Lung (tissue), 12 donors: ENCODE data around the gene CEP68. TPM values are rescaled to one million over a fixed set of nuclear protein-coding genes. Genes with fewer than 3 reads are reported as not detected.

Source experiments
- ATAC-seq: fragments of 200-7000 bp; cut with Tn5 transposase; one replicate; pipeline ENCODE4 v1.9.1; 2020; ENCODE audit warnings: moderate number of reproducible peaks; ENCODE audit not compliant: insufficient read depth, low FRiP score
- DNase-seq, 3 donors: peaks; one replicate each; pipeline ENCODE4 v3.0.0-alpha.2; 2013 to 2017
- H3K27ac ChIP-seq, 2 donors: one replicate each; pipeline ENCODE4 v1.5.1; 2013; ENCODE audit warnings: mild to moderate bottlenecking in 2 of 2, moderate library complexity in 2 of 2, control low read depth in 1 of 2, inconsistent platforms in 1 of 2, low read depth in 1 of 2, low read length in 1 of 2
- H3K27me3 ChIP-seq, 3 donors: one replicate each; pipeline ENCODE4 v1.5.1; 2013; ENCODE audit warnings: low read length in 2 of 3; ENCODE audit not compliant: control insufficient read depth in 3 of 3, insufficient read depth in 3 of 3
- H3K36me3 ChIP-seq, 4 donors: one replicate each; pipeline ENCODE4 v1.5.1; 2013; ENCODE audit warnings: low read length in 4 of 4, mild to moderate bottlenecking in 1 of 4, moderate library complexity in 1 of 4; ENCODE audit not compliant: control insufficient read depth in 4 of 4, insufficient read depth in 4 of 4
- H3K4me1 ChIP-seq, 5 donors: one replicate each; pipeline ENCODE4 v1.5.1; 2013; ENCODE audit warnings: low read length in 5 of 5, mild to moderate bottlenecking in 2 of 5, moderate library complexity in 1 of 5; ENCODE audit not compliant: control insufficient read depth in 5 of 5, insufficient read depth in 5 of 5
- H3K4me3 ChIP-seq: one replicate; pipeline ENCODE4 v1.5.1; 2013; ENCODE audit warnings: mild to moderate bottlenecking, control low read depth, moderate library complexity
- H3K9ac ChIP-seq, 2 donors: one replicate each; pipeline ENCODE4 v1.5.1; 2013; ENCODE audit warnings: low read length in 2 of 2, control low read depth in 1 of 2; ENCODE audit not compliant: insufficient read depth in 1 of 2
- H3K9me3 ChIP-seq, 4 donors: one replicate each; pipeline ENCODE4 v1.5.1; 2013; ENCODE audit warnings: low read length in 3 of 4, mild to moderate bottlenecking in 1 of 4, moderate library complexity in 1 of 4; ENCODE audit not compliant: control insufficient read depth in 4 of 4, insufficient read depth in 3 of 4
- CTCF ChIP-seq: IDR thresholded peaks from 2 replicates; pipeline ENCODE4 v1.5.1; 2012; ENCODE audit warnings: mild to moderate bottlenecking; ENCODE audit errors: control extremely low read depth, extremely low read depth
- WGBS, 2 donors: extraction: QIAGEN DNeasy Blood & Tissue Kit; methylation state at CpG; one replicate each; pipeline ENCODE4 v1.1.7; 2013; 5-methylcytosine and 5-hydroxymethylcytosine counted together
- polyA plus RNA-seq, 2 donors: library from polyadenylated mRNA; stranded (reverse); fragments of 200-250 nt; gene quantifications; one replicate each; pipeline ENCODE4 v1.2.1, GENCODE V29; 2013
- total RNA-seq, 2 donors: library from RNA; depleted of rRNA in 1 of 2; stranded (reverse); fragments of >200 nt in 1 of 2; gene quantifications; one replicate each; pipeline ENCODE4 v1.2.1, GENCODE V29; 2014 to 2021
- donor health status: control.
- donor health status: control.
- donor health status: Bipolar disorder and iron deficiency.
- donor health status: healthy.
- donor health status: DM: yes; HTN: yes; CAD: no.

The CEP68 gene
- total and polyA plus RNA-seq, 4 donors: 3.5 to 28.9 (median 8.8) TPM

GRCh38 chr2:65027616-65028244, 28.5 kb upstream of the CEP68 start:
- Histone ChIP-seq H3K9me3 (no peaks in the 10 kb centered on the region), H3K9ac (no peak overlapping the region), H3K4me3 (no peak overlapping the region), H3K36me3 (no peaks in the 10 kb centered on the region), H3K27me3 (no peaks in the 10 kb centered on the region), H3K4me1 (peaks cover 0 to 5% (median 3%) of the 10 kb centered on the region in 5 donors), H3K27ac (peak overlapping the region in 1 of 2 donors; percentile 23)
- DNase-seq (no peak), ATAC-seq (no peak)
- 64 to 66% methylated on average over 8 of the region's 8 CpGs for WGBS, 2 donors
- no peak for TF ChIP-seq CTCF

- ATAC-seq: no peak
- H3K4me3 ChIP-seq: no peak overlapping the region
These were observed 25.5 kb upstream of the CEP68 start for GRCh38 chr2:65030476-65031332.

GRCh38 chr2:65031341-65032018, 24.7 kb upstream of the CEP68 start:
- H3K36me3 ChIP-seq: no peaks in the 10 kb centered on the region
- H3K27me3 ChIP-seq: no peaks in the 10 kb centered on the region
- ATAC-seq: peak; percentile 17
- H3K27ac ChIP-seq: no peak overlapping the region
- no peak overlapping the region for H3K4me3 ChIP-seq
- peak; percentile 28 to 65 (median 28) for DNase-seq
- peaks cover 0 to 5% (median 3%) of the 10 kb centered on the region in 5 donors for H3K4me1 ChIP-seq
- TF ChIP-seq CTCF: no peak
- 38 to 44% methylated on average over 8 of the region's 8 CpGs for WGBS, 2 donors
- H3K9me3 ChIP-seq: no peaks in the 10 kb centered on the region
- H3K9ac ChIP-seq: no peak overlapping the region

More at GRCh38 chr2:65030476-65031332, 25.5 kb upstream of the CEP68 start:
- H3K27ac ChIP-seq: no peak overlapping the region
- no peaks in the 10 kb centered on the region for H3K36me3 ChIP-seq
- TF ChIP-seq CTCF: no peak
- 66 to 81% methylated on average over 11 of the region's 11 CpGs for WGBS, 2 donors
- DNase-seq: no peak
- no peaks in the 10 kb centered on the region for H3K27me3 ChIP-seq
- H3K4me1 ChIP-seq: peaks cover 0 to 5% (median 3%) of the 10 kb centered on the region in 5 donors
- H3K9me3 ChIP-seq: no peaks in the 10 kb centered on the region
- no peak overlapping the region for H3K9ac ChIP-seq
